HK-2 (cell line): ENCODE data around the gene LDLRAD4.
"Not testable (repeated sequence)": the region's sequence is repeated elsewhere in the genome, so short reads cannot be mapped to it uniquely, and the experiment has no call there.

Experiments used
- DNase-seq: peaks from one replicate; pipeline ENCODE4 v3.0.0-alpha.2; 2018; ENCODE audit not compliant: unreplicated experiment

The LDLRAD4 gene

DNA sequence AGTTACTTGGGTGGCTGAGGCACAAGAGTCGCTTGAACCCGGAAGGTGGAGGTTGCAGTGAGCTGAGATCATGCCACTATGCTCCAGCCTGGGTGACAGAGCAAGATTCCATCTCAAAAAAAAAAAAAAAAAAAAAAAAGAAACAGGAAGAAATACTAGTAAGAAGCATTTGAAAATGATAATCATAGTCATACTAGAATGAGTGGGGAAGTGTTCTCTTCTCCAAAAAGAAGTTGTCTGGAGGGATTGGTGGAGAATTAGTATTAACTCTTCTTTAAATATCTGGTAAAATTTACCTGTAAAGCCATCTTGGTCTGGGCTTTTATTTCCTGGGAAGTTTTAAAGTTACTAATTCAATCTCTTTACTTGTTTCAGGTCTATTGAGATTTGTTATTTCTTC, 376.0 kb downstream of the LDLRAD4 start:
- no peak for DNase-seq

- no peak for DNase-seq
These were observed 378.5 kb downstream of the LDLRAD4 start for GRCh38 chr18:13597068-13597467.

DNA sequence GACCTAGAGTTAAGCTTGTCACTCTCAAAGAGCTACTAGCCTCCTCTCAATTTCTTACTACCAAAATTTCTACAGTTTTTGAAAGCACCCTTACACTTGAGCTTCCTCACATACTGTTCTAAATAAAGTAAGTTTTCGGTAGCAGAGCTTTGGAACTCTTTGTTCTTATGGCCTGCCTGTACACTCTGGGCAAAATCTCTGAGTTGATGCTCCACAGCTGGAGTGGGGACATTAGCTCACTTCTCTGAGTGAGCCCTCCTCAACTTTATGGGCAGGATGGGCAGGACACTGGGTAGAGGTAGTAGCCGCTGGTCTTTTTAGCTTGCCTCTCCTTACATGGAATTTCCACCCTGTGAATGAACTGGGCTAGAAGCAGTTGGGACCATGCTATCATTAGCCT, 380.0 kb downstream of the LDLRAD4 start:
- DNase-seq, result no peak

- no peak for DNase-seq
These were observed 380.5 kb downstream of the LDLRAD4 start for GRCh38 chr18:13599031-13599430.

DNA sequence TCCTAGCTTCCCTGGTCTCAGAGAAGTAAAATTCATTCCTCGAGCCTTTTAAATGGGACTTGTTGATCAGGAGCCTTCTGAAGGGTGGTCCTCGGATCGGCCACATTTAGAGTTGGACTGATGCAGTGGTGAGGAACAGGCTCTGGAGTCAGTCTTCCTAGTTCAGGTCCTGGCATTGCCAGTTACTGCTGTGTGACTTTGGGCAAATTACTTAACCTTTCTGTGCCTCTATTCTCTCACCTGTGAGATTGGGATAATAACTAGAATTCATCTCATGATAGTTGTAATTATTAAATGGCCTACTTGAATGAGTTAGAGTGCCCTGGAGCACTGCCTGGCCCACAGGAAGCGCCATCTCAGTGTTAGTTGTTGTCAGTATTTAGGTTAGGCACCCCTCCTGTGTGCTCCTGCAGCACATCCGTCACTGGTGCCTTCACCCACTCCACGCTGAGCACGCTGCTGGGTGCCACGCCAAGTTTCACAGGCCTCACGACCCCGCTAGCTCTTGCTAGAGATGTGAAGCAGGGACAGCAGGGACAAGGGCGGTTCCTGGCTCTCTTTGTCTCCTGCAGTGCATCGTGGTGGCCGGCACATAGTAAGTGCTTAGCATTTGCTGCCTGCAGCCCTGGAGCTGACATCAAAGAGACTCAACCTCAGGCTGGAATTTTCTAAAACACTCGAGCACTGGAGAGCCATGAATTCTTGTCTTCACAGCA, 384.9 kb downstream of the LDLRAD4 start:
- no peak for DNase-seq

GRCh38 chr18:13604786-13605185, 386.2 kb downstream of the LDLRAD4 start:
- no peak for DNase-seq

DNA sequence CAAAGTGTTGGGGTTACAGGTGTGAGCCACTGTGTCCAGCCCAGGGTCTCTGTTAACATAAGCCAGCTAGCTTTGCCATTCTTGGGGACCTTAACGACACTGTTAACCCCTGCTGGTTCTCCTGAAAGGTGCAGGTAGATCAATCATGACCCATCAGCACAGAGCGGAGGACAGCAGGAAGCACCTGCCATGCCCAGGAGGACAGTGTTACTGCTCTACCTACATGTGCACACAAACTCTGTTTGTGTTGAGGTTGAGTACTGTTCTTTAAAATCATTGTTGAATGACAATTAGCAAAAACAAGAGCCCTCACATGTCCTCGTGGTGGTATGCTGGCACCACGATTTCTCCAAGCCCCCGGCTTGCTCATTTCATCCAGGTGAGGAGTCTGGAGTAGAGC, 386.9 kb downstream of the LDLRAD4 start:
- DNase-seq, result no peak

DNA sequence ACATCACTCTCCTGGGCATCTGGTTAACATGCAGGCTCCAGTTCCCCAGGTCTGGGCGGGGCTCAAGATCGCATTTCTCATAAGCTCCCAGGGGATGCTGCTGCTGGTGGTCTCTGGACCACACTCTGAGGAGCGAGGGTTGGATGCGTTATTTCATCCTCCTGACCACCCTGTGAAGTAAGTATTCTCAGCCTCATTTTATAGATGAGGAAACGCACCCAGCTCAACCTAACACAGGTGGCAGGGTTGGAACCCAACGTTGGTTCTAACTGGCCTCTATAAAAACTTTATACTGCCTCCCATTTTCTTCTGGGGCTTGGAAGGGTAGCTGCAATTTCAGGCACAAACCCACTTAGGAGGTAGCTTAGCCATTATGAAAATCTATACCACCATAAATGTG, 387.3 kb downstream of the LDLRAD4 start:
- DNase-seq, result no peak

- DNase-seq, result no peak
These were observed 388.2 kb downstream of the LDLRAD4 start for GRCh38 chr18:13606604-13607254.

DNA sequence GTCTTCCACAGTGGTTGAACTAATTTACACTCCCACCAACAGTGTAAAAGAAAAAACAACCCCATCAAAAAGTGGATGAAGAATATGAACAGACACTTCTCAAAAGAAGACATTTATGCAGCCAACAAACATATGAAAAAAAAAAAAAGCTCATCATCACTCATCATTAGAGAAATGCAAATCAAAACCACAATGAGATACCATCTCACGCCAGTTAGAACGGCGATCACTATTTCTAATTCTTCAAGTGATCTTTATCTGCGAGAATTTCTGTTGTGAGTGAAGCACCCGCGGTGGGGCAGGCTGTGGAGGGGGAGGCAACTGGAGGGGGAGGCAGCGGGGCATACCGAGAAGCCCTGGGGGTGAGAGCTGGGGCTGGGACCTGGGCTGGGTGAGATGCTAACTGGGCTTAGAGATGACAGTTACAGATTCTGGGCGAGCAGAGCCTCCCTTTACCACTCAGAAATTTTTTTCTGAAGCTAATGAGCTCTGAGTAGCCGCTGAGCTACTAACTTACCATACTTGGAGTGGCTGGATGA, 389.5 kb downstream of the LDLRAD4 start:
- not testable (repeated sequence) for DNase-seq

DNA sequence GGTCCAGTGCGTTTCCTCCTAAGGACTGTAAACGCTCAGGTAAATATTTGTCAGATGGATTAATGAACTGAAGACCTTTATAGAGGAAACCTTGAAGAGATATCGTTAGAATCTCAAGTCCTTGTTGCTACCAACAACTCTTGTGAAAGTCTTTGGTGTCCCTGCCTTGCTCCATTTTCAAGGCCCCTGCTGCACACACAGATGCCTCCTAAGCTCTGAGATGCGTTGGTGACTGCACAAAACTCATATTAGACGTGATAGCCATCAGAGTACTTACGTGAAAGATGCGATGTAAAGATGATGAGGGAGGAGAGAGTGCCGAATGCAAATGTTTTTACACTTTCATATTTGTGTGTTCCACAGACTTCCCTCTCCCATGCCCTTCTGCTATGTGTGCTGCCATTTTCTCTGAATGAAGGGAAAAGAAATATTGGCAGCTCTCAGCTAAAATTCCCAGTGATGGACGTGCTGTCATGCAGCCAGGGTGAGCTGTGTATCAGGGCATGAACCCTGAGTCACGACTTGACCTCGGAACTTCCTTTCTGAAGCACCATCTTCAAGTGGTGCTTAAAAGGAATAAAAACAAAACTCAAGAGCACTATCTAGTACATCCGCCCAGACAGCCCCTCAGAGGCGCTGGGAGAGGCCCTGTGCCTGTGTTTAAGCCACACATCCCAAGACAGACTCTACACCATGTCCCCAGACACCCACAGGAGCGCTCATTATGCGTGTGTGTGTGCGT, 390.4 kb downstream of the LDLRAD4 start:
- no peak for DNase-seq

DNA sequence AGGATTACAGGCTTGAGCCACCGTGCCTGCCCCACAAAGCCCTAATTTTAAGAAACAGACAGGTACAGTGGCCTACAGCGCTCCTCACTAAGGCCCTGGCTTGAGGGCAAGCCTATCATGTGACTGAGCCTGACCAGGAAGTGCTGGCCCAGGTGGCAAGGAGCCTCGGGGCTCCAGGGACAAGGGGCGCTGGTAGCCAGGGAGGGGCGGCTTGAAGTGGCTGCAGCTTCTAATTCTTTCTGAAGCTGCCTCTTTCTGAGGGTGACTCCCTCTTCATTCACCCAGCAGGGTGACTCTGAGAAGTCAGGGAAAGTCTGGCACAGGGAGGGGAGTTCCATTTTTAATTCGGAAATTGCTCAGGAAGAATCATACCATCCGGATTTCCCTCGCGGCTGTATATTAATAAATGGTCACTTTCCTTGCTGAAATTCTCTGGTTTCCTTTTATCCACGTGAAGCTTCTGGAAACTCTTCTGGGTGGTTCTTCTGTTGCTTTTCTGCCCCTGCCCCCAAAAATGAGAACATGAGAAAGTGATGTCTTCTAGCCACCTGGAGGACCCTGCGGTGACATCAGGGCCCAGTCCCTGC, 392.1 kb downstream of the LDLRAD4 start:
- DNase-seq, result no peak

- no peak for DNase-seq
These were observed 392.6 kb downstream of the LDLRAD4 start for GRCh38 chr18:13611142-13611600.

- no peak for DNase-seq
These were observed 393.1 kb downstream of the LDLRAD4 start for GRCh38 chr18:13611601-13612195.

GRCh38 chr18:13612196-13612997, 393.8 kb downstream of the LDLRAD4 start:
- no peak for DNase-seq

DNA sequence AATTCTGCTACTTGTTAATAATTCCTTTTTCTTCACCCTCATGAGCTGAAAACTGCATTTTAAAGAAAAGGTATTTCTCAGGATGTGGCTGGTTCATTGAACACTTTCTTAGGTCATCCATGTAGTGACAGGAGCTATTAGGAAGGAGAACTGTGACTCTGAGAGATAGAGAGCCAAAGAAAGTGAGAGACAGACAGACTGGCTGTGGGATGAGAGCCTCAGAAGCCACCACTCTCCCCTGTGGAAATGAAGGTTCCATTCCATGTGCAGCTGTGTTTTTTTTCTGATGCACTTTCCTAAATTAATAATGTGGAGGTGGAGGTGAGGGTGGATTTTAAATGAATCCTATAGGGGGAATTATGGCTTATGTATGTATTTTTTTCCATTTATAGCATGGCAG, 394.5 kb downstream of the LDLRAD4 start:
- no peak for DNase-seq

DNA sequence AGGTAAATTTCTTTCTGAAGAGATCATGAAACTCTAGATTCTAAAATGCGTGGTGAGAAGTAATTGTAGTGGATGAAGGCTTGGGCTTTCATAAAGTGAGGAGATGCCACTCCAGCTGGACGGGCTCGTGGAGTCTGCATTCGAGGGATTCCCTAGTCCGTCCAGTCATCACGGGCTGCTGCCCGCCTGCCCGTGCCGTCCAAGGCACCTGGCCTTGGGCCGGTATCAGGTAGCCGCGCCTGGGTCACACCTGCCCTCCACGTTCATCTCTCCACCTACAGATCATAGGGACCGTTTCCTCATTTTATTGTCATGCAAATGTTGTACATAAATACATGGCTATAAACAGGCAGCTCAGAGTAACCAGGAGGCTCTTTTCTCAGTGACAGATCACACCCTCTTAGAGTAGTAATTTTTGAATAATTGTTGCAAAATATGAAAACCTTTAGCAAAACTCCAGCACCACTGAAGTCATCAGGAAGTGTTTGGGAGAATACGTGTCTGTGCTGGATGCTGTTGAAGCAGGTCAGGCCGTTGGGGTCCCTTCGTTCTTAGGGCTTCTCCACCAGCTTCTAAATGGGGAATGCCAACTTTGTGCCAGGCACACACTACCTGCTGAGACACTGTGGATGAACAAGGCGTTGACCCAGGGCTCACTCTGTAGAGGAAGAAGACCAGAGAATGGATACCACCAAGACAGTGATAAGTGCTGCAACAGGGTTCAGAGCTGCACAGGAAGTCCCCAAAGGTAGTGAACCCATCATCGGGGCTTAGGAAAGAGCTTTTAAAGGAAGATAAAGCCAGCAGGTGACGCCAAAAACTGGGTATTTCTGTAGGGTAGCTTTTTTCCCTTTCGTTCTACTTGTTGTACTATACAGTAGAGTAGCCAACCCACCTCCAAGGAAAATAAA, 395.3 kb downstream of the LDLRAD4 start:
- no peak for DNase-seq

DNA sequence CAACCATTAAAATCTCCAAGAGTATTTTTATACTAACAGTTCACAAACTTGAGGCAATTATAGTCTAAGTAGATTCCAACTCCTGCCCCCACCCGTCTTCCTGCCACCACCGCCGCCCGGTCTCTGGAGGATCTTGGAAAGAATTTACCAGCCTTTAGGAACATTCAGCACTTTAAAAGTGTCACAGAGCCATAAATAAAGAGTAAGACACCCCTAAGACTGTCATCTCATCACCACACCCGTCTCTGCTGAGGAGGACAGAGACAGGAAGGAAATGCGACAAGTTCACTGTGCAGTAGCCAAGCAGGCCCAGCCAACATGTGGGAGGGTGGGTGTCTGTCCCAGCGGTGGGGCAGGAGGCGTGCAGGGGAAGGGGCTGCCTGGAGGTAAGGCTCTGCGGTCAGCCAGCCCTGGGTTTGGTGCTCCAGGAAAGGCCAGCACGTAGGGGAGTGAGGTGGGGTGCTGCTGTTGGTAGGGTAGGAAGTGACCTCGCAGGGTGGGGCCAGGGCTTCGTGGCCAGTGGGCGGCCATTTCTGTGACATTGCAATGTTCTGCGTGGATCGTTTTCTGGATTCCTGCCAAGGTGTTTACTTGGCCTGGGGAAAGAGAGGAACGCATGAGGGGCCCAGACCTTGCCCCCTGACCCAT, 396.2 kb downstream of the LDLRAD4 start:
- DNase-seq, result no peak

DNA sequence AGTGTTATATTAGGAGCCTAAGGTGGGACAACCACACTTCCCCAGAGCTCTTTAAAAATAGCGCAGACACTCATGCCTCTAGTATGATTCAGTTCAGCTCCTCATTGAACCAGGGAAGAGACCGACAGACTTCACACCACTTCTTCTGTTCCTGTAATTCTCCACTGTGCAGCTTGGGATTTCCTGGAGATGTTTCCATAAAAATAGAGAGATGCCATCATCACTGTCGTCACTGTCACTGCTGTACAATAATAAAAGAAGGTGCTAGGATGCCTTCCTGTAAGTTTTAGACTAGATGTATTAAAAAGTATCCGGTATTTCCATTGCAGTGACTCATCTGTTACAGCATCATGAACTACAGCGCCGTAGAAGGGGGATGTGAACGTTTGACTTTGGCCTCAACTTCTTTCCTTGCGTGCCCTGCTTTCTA, 396.9 kb downstream of the LDLRAD4 start:
- no peak for DNase-seq
